ENCODE data around the gene TUBGCP2.

Gene TUBGCP2

DNA sequence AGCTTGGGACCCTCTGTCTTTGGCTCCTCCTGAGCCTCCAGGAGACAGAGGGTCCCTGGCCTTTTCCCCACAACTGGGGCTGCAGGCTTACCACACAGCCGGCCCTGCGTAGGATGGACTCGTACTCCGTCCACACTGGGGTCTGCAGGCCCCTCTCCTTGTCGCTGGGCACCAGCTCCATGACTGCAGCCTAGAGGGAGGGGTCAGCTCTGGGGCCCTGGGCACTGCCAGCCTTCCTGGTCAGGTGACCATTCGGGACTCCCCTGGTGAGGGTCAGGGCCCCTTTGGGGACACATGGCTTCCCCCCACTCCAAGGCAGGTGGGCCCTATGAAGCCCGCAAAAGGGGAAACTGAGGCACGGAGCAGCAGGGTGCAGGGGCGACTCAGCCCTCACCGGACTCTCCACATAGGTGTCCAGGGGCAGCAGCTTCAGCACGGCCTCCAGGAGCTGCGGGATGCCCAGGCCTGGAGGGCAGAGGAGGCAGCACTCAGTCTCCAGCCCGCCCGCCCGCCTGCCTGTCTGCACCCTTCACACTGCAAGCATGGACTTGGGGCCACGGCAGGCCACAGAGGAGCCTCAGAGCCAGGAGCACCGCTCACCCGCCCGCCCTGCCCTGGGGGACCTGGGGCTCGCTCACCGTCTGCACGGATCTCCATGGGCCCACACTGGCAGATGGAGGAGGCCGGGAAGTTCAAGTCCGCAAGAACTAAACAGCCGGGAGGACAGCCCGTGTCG lies 48.0 kb upstream of the TUBGCP2 start:
- peak overlapping the region; percentile 66 for H3K4me3 ChIP-seq (ENCODE audit: low read length, poor library complexity, severe bottlenecking)

DNA sequence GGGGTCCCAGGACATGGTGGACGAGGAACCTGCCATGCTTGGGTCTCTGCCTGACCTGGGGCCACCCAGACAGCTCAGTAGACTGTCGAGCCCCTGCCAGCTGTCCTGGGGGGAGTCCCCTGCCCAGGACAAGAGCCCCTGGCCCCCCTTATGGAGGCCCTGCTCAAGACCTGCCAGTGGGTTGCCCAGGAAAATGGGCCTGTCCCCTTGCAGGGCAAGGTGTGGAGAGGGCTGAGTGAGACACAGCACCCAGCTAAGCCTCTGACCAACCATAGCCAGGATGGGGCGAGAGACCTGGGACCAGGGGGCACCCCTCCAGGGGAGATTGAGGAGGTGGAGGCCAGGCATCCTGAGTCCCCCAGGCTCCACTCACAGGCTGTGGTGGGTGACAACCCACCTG lies 47.3 kb upstream of the TUBGCP2 start:
- Histone ChIP-seq H3K9me2 (replicated peaks; ENCODE audit: low read depth, low read length) (no peaks in the 10 kb centered on the region), H3K4me1 (ENCODE audit: insufficient read depth, low read length, poor library complexity, severe bottlenecking) (no peaks in the 10 kb centered on the region), H3K36me3 (ENCODE audit: insufficient read depth, low read length) (no peaks in the 10 kb centered on the region), H3K9ac (ENCODE audit: low read depth, low read length, poor library complexity, severe bottlenecking) (no peak overlapping the region), H3K79me2 (ENCODE audit: insufficient read depth, low read length) (no peaks in the 10 kb centered on the region), H3K4me3 (ENCODE audit: low read length, poor library complexity, severe bottlenecking) (no peak overlapping the region), H2AFZ (ENCODE audit: low read length) (no peak overlapping the region), H3F3A (ENCODE audit: low read depth) (no peaks in the 10 kb centered on the region), H3K9me3 (ENCODE audit: insufficient read depth, low read depth, low read length) (no peaks in the 10 kb centered on the region; the same call in 1 of the 2 replicates), H3K4me2 (ENCODE audit: low read depth, low read length, poor library complexity, severe bottlenecking) (no peak overlapping the region), H4K20me1 (ENCODE audit: insufficient read depth, low read length, poor library complexity, severe bottlenecking) (no peaks in the 10 kb centered on the region), H3K27me3 (ENCODE audit: insufficient read depth, low read length, poor library complexity, severe bottlenecking) (no peaks in the 10 kb centered on the region)
- no peak for TF ChIP-seq EZH2phosphoT487 (IDR thresholded peaks at IDR 0.05; ENCODE audit: borderline replicate concordance)
- TF ChIP-seq, protein P1, sequence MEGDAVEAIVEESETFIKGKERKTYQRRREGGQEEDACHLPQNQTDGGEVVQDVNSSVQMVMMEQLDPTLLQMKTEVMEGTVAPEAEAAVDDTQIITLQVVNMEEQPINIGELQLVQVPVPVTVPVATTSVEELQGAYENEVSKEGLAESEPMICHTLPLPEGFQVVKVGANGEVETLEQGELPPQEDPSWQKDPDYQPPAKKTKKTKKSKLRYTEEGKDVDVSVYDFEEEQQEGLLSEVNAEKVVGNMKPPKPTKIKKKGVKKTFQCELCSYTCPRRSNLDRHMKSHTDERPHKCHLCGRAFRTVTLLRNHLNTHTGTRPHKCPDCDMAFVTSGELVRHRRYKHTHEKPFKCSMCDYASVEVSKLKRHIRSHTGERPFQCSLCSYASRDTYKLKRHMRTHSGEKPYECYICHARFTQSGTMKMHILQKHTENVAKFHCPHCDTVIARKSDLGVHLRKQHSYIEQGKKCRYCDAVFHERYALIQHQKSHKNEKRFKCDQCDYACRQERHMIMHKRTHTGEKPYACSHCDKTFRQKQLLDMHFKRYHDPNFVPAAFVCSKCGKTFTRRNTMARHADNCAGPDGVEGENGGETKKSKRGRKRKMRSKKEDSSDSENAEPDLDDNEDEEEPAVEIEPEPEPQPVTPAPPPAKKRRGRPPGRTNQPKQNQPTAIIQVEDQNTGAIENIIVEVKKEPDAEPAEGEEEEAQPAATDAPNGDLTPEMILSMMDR (conservative IDR thresholded peaks at IDR 0.05; ENCODE audit: low read length): no peak

More for the DNA sequence above, 48.0 kb upstream of the TUBGCP2 start:
- H3K9me3 ChIP-seq (ENCODE audit: insufficient read depth, low read depth, low read length): no peaks in the 10 kb centered on the region; the same call in 1 of the 2 replicates
- H3K4me1 ChIP-seq (ENCODE audit: insufficient read depth, low read length, poor library complexity, severe bottlenecking): no peaks in the 10 kb centered on the region
- H3F3A ChIP-seq (ENCODE audit: low read depth): no peaks in the 10 kb centered on the region
- H2AFZ ChIP-seq (ENCODE audit: low read length): no peak overlapping the region
- no peaks in the 10 kb centered on the region for H4K20me1 ChIP-seq (ENCODE audit: insufficient read depth, low read length, poor library complexity, severe bottlenecking)
- no peaks in the 10 kb centered on the region for H3K27me3 ChIP-seq (ENCODE audit: insufficient read depth, low read length, poor library complexity, severe bottlenecking)
- TF ChIP-seq, protein P1 (conservative IDR thresholded peaks at IDR 0.05; ENCODE audit: low read length): no peak
- no peak for TF ChIP-seq EZH2phosphoT487 (IDR thresholded peaks at IDR 0.05; ENCODE audit: borderline replicate concordance)
- H3K9ac ChIP-seq (ENCODE audit: low read depth, low read length, poor library complexity, severe bottlenecking): peak overlapping the region; percentile 59
- no peaks in the 10 kb centered on the region for H3K9me2 ChIP-seq (replicated peaks; ENCODE audit: low read depth, low read length)
- H3K4me2 ChIP-seq (ENCODE audit: low read depth, low read length, poor library complexity, severe bottlenecking): peak overlapping the region; percentile 57
- no peaks in the 10 kb centered on the region for H3K36me3 ChIP-seq (ENCODE audit: insufficient read depth, low read length)
- no peaks in the 10 kb centered on the region for H3K79me2 ChIP-seq (ENCODE audit: insufficient read depth, low read length)

DNA sequence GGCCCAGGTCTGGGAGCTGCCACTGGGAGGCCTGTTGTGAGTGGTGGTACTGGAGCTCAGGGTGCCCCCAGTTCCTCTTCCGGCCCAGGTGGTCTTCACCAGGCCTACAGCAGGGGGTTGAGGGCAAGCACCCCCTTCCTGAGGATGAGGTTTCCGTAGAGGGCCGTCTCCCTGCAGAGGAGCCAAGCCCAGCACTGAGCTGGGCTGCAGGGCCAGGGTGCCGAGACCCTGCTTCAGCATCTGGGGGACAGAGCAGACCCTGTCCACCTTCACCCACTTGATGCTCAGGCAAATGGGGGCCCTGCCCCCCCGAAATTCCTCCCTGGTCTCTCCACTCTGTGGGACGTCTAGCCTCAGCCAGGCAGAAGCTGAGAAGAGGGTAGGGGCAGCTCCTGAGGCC lies 46.6 kb upstream of the TUBGCP2 start:
- Histone ChIP-seq H3K79me2 (ENCODE audit: insufficient read depth, low read length) (no peaks in the 10 kb centered on the region), H3K4me3 (ENCODE audit: low read length, poor library complexity, severe bottlenecking) (no peak overlapping the region), H3K9ac (ENCODE audit: low read depth, low read length, poor library complexity, severe bottlenecking) (no peak overlapping the region), H3K9me3 (ENCODE audit: insufficient read depth, low read depth, low read length) (no peaks in the 10 kb centered on the region; the same call in 1 of the 2 replicates), H3K4me2 (ENCODE audit: low read depth, low read length, poor library complexity, severe bottlenecking) (no peak overlapping the region), H3K36me3 (ENCODE audit: insufficient read depth, low read length) (no peaks in the 10 kb centered on the region), H3K4me1 (ENCODE audit: insufficient read depth, low read length, poor library complexity, severe bottlenecking) (no peaks in the 10 kb centered on the region), H3F3A (ENCODE audit: low read depth) (no peaks in the 10 kb centered on the region), H3K27me3 (ENCODE audit: insufficient read depth, low read length, poor library complexity, severe bottlenecking) (no peaks in the 10 kb centered on the region), H4K20me1 (ENCODE audit: insufficient read depth, low read length, poor library complexity, severe bottlenecking) (no peaks in the 10 kb centered on the region), H2AFZ (ENCODE audit: low read length) (no peak overlapping the region), H3K9me2 (replicated peaks; ENCODE audit: low read depth, low read length) (no peaks in the 10 kb centered on the region)
- no peak for TF ChIP-seq EZH2phosphoT487 (IDR thresholded peaks at IDR 0.05; ENCODE audit: borderline replicate concordance)
- TF ChIP-seq, protein P1 (conservative IDR thresholded peaks at IDR 0.05; ENCODE audit: low read length): no peak

Measured in Loucy (cell line).